ENCODE data around the gene CRACR2A.

The CRACR2A gene

DNA sequence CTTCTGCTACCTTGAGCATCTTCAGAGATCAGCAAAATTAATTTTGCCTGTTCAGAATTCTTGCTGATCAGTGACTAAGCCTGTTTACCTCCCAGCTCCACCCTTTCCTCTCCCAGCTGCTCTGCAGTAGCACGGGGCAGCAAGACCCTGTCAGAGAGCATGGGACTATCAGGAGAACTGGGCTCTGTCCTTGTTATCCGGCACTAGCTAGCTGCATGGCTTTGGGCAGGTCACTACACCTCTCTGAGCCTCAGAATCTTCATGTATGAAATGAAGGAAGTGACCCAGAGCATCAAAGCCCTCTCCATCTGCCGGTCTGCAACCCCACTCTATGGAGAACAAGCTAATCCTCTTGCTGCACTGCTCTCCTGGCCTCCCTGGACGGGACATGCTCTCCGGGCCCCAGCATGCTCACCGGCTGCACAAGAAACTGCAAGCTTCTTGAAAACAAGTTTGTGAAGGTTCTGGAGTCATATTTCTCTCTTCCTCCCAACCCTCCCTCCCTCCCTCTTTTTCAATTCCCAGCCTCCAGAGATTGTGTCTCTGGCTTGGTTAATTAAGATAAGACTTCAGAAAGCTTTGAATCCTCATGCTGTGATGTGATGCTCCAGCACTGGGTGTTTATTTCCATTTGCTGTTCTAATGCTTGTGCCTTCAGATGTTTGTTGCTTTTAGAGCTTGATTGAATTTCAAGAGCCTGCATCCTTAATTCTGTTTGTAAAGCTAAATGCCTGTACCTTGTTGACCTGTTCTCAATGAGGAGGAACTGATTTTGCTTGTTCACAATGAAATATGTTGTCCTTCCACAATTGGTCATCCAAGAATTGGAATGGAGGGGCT, 101.1 kb downstream of the CRACR2A start:
- DNase-seq (ENCODE audit: low read depth in 2 of 2) = no peak

DNA sequence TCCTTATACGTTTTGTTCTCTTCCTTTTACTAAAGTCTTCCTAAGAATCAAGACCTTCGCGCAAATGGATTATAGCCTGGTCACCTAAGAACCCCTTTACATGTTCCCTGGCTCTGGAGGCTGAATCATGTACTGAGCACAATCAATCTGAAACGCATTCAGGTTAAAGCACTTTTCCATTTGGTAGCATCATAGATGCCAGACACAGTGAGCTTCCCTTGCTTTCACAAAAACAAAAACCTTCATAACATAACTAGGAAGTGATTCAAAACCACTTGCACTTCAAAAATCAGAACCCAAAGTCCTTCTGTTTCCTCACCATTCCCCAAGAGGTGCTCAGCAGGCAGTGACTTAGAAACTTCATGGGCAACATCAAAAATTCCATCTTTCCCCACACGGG, 105.4 kb downstream of the CRACR2A start:
- no peak for DNase-seq (ENCODE audit: low read depth in 2 of 2)

DNA sequence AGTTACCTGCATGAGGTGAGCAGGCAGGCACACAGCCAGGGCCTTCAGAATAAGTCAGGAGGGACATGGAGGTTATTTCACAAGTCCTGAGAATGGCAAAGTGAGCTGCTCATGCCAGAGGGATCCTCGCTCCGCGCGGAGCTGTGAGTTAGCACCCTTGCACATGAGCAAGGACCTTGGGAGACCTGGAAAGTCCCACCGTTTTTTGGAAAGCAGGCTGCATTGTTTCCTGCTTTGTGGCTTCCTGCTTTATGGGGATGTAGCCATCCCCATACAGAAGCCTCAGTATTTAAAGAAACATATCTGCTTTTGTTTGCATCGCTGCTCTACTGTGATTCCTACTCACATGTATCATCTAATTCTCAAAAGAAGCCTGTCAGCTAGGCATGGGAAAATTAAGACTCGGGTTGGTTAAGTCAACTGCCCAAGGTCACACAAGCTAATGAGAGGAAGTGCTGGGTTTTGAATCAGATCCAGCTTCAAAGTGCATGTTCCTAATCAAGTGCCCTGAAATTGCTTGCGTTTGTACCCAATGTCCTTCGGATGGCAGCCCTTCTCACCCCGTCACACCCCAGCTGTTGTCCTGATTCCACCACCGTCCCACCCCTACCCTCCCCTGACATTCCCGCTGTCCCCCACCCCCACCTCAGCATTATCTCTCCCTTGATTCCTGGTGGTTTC, 106.2 kb downstream of the CRACR2A start:
- DNase-seq (ENCODE audit: low read depth in 2 of 2) = no peak

DNA sequence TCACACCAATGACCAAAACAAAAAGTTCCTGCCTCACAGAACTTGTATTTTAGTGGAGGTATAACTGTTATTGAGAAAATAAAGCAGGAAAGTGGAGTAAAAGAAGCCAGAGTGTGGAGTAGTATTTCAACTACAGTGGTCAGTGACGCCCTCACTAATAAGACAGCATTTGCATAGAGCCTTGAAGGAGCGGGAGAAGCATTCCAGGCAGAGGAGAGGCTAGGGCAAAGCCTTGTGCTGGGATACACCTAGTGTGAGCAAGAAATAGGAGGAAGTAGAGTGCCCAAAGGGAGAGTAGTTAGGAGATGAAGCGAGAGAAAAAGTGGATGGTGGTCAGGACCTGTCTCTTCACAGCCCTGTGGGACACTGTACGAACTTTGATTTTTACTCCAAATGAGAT, 107.8 kb downstream of the CRACR2A start:
- DNase-seq (ENCODE audit: low read depth in 2 of 2) = no peak

DNA sequence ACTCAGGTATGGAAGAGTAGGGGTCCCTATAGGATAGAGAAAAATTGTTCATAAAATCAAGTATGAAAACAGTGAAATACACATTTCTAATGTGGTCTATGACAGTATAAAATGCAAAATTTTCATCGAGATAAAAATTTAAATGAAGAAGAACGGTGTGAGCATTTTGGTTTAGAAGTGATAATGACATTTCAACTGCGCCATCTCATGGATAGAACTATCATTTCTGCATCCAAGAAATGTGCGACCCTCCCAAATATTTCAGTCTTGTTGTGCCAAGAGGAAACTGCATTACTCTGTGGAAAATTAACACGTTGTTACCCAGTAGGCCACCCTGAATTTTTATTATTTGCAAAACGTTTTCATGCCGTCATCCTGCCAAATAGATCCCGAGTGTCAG, 108.8 kb downstream of the CRACR2A start:
- DNase-seq (ENCODE audit: low read depth in 2 of 2) = no peak

DNA sequence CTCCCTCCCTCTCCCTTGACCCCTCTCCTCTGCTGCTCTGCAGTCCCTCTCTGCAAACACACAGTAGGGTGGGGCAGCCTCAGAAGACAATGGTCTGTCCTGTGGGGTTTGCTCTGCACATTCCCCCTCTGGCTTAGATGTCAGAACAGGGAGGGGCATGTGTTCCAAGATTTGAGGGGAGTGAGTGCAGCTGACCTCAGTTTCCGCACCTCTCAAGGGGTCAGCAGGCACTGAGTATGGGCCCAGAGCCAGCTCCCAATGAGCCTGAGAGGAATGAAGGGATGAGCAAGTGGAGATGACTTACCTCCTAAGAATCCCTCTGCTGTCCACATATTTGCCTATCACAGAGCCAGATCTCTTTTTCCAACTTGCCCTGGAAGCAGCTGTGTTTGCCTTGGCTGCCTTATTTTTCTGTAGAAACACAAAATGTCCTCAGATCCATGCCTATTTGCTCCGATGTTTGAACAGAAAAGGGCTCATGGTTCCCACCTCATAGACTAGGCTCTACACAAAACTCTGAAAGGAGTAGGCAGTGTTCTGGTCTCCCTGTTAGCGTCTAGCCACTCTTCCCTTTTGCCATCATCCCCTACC, 111.4 kb downstream of the CRACR2A start:
- DNase-seq (ENCODE audit: low read depth in 2 of 2) = no peak

DNA sequence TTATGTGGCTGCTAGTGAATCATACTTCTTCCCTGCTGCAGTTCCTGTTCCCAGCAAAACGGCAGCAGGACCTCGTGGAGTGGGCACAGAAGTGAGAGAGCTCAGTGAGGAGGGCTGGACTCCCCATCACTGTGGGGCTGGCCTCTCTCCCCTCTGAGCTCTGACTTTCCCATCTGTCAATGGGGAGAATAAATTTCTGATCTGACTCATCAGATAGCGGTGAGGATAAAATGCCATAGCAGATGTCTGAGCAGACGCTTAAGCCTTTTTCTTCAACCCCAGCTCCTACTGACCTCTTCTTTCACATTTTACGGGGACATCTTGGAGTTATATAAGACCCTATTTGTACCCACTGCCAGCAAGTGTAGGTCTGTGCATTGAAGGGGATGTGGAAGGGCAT, 116.6 kb downstream of the CRACR2A start:
- no peak for DNase-seq (ENCODE audit: low read depth in 2 of 2)

DNA sequence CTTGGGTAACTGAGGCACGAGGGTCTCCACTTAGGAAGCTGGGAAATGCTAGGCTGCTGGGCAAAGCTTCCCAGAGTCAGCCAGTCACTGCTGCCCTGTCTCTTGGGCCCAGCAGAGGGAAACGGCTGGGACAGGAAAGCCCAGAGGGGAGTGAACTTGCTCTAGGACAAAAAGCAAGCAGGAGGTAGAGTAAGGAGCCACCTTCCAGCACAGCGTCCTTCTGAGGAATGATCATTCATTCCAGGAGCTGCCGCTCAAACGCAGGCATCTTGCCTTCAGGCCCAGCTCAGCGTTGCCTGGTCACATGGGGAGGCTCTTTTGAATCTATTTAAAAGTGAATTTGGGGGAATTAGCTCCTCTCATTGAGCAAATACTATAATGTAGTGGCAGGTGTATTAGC, 118.6 kb downstream of the CRACR2A start:
- no peak for DNase-seq (ENCODE audit: low read depth in 2 of 2)

DNA sequence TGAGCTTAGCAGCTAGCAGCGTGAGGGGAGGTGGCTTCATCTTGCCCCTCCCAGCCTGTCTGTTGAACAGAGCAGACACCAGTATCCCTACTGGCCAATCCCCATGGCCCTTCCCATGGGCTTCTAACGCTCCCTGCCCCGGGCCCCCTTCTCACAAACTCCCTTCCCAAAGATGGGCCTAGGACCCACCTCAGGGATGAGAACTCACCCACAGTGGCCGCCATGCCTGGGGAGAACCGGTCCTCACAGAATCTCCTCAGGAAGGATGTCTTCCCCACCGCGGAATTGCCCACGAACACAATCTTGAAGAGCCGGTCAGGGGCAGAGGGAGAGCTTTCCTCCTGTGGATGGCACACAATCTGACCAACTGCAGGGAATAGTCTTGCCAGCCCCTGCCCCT, 119.5 kb downstream of the CRACR2A start:
- DNase-seq (ENCODE audit: low read depth in 2 of 2) = no peak

DNA sequence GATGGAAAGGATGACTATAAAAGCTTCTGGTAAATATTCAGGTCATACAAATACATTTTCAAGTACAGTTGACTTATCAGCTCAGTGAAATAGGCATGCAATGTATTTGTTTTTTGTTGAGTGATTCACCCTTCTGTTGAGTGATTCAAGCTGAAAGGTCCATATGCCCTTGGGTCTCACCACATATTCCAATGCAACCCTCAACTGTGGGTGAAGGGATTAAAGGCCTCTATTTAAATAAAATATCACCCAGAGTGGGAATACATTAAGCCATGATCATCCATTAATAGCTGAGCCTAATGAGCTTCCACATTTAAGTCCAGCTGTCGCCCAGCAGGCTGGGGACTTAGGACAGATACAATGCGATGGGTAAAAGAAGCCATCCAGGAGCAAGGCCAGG, 120.2 kb downstream of the CRACR2A start:
- no peak for DNase-seq (ENCODE audit: low read depth in 2 of 2)

DNA sequence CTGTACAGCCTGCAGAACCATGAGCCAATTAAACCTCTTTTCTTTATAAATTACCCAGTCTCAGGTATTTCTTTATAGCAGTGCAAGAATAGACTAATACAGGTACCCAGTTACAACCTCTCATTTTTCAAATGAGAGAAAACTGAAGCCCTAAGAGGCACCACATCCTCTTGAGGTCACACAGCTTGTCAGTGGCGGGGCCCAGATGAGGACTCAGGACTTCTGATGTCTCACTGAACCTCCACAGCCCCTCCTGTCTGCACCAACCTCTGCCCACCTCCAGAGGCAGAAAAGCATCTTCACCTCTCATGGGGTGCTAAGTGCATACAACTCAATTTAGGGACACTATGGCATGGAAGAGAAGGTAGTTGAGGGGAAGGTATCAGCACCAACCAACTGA, 120.7 kb downstream of the CRACR2A start:
- DNase-seq (ENCODE audit: low read depth in 2 of 2) = no peak

DNA sequence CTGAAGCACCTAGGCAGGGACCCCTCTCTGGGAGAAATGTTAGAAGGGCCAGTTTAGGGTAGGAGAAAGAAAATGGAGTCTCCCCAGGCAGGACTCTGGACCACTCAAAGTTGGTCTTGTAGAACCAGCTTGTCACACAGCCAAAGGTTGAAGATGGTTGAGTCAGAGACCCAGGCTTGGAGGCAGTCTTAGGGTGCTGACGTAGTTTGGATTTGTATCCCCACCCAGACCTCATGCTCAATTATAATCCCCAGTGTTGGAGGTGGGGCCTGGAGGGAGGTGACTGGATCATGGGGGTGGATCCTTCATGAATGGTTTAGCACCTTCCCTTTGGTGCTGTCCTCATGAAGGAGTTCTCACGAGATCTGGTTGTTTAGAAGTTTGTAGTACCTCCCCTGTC, 121.2 kb downstream of the CRACR2A start:
- no peak for DNase-seq (ENCODE audit: low read depth in 2 of 2)

DNA sequence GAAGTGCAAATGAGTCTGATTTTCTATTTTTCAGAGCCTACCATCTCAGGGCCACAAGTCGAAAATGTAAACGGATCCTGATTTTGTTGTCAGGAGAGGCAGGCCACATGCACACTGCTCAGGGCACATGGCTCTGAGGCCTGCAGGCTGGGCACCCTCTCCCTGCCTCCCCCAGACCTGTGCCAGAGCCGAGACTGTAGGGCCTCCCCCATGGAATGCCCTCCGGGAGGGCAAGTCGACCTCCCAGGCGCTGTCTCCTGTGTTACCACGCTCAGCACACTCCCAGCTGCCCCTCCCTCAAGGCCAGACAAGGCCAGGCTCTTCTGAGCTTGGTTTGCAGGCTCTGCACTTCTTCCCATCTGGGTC, 121.7 kb downstream of the CRACR2A start:
- DNase-seq (ENCODE audit: low read depth in 2 of 2) = no peak

DNA sequence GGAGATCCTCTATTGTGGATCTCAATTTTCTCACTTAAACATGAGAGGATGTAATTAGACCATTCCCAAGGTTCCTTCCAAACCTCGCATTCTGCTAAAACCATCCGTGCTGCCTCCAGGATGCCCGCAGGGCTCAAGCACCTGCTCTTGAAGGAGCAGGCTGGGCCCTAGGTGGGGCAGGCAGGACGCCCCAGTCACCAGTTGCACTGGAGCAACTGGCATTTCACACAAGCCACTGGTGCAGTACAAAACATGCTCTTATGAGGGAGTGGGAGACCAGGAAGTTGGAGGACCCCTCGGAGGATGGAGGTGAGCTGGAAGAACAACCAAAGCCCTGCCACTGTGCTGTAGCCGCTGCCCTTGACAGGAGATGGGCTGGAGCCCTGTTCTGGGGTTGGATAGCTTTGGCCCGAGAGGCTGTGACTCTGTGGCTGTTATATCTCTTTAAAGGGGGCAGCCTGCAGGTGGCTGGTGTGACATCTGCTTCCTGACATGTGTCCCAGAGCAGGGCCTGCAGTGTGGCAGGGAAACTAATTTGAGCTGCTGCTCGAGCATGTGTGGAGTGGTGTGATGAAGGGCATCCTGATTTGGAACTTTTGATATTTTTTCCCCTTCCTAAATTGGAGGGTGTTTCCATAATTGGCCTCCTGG, 122.2 kb downstream of the CRACR2A start:
- no peak for DNase-seq (ENCODE audit: low read depth in 2 of 2)

DNA sequence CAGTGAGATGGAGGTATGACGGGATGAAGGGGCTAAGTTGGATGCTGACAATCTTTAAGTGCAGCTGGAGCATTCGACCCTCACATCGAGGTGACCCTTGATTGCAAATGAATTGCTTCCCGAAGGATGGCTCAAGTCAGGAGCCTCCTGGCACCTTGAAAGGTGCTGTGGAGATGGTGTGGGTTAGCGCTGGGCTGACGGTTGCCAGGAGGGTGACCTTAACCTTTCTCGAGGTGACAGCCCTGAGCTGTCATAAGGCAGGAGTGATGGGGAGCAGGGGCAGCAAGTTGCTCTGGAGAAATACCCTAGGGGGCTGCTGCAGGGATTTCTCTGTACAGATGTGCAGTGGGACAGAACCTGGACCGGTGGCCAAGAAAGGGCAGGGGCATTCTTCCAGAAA, 122.8 kb downstream of the CRACR2A start:
- DNase-seq (ENCODE audit: low read depth in 2 of 2) = no peak

DNA sequence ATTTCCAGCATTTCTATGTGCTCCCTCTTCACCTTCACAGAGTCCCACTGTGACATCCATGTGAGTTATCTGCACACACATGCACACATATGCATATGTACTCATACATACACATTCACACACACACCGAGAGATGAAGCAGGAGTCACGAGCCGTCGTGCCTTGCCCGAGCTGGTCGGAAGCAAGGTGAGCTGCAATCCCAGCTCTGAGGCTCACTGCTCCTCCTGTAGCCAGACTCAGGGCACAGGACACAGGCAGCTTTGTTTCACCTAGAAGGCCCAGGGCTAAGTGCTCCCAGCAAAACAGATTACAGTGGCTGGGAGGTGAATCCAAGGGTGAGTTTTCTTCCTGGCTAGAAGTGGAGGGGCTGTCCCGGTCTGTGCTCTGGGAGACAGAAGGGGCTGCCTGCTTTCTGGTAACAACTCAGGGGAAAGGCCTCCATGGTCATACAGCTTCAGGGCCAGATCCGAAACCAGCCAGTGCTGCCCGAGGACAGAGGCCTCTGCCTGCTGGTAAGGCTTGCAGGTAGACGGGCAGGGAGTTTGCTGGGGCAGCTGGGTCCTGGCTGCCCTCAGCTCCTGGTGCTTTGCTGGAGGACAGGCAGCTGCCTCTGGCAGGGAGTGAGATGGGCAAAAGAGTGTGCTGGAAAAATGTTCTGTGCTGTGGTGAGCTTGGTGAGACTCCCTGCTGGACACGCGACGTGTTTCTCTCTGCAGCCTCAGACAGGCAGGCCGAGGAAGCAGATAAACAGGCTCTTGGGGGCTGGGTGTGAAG, 123.7 kb downstream of the CRACR2A start:
- DNase-seq (ENCODE audit: low read depth in 2 of 2) = no peak

DNA sequence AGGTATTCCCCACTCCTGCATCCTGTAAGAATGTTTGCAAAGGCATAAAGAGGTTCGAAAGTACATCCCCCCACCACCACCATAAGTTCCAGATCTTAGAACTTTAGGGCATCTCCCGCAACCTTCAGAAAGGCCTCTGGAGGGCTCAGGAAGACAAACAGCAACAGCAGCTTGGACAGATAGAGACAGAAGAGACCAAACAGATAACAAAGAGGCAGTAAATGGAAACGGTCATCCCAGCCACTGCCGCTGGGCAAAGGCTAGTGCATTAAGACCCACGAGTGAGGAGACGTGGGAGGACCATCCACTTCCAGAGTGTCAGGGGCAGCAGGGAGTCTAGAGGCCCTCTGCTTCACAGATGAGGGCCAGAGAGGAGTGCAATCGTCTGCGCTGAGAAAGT, 124.3 kb downstream of the CRACR2A start:
- no peak for DNase-seq (ENCODE audit: low read depth in 2 of 2)

DNA sequence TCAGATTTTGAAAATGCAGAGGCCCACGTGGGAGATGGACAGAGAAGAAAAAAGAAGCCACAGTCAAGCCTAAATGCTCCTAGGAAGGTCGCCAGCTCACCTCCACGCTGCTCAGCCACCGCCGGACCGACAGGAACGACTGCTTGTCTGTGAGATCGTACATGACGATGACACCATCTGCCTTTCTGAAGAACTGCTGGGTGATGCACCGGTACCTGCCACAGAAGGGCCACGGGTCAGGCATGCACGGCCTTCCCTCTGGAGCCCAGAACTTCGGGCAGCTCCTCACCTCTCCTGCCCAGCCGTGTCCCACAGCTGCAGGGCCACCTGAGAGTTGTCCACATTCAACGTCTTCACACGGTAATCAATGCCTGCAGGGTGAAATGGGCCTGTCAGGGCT, 125.6 kb downstream of the CRACR2A start:
- no peak for DNase-seq (ENCODE audit: low read depth in 2 of 2)

DNA sequence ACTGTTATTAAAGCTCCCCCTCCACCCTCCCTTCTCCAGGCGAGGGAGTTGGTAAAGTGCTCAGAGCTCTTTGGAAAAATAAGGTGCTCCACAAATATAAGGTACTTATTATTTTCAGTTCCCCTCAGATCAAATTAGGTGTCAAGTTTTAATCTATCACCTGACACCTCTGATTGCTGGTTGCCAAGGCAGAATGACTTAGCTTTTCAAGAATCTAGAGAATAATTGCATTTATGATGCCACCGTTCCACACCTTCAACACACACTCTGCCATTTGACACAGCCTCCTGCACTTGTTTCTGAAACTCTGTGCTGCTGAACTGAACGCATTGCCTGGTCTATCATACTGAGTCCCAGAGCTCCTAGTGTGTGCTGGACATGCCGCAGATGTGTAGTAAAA, 128.6 kb downstream of the CRACR2A start:
- DNase-seq (ENCODE audit: low read depth in 2 of 2) = no peak

DNA sequence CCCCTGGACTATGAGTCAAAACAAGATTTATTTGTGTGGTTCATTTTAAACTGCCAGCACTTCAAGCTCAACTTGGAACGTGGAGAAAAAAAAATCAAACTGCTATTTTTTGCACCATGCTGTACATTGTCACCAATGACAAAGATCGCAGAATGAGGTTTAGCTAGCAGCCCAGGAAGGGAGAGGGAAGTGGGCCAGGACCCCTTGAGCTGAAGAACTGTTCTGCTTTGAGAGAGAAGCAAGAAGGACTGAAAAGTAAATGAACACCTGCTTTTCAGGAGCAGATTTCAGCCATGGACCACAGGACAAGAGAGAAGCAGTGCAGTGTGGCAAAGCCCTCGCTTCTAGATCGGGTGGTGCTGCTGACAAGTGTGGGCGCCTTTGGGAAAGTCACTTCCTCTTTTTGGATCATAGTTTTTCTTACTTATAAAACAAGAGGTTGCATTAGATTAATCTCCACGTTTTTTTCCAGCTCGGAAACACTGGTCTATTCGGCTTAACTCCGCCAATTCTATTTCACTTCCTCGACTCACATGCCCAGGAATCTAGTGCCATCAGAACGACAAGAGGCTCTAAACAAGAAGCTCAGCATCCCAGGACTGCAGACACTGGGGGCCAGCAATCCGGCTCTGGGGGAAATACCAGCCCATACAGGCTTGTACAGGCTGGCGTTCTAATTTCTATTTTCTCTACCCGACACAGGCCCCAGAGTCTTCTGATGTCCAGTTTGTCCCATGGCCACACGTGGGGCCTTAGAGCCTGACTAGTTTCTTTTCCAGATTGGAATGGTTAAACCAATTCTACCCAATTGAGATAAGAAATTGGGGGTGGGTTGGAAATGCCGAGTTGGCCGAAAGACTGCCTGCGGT, 129.9 kb downstream of the CRACR2A start:
- no peak for DNase-seq (ENCODE audit: low read depth in 2 of 2)

Measured in activated CD8-positive, alpha-beta memory T cell treated with anti-CD3 and anti-CD28 coated beads for 4 hours (primary cell).